BLaER1 treated with 17β-estradiol and CSF1 and Interleukin-3, amounts not matched to agents 10 nM and 100 nM (cell line): ENCODE data around the gene FAM107B.
A peak's percentile ranks its signal among the peaks of the same experiment; 100 is the strongest.

ENCODE experiments used
- H3K27ac ChIP-seq, 11 experiments: shearing (Covaris generic); formaldehyde crosslinking; 2 replicates each; pipeline ENCODE4 v1.8.1; 2022
- H3K27me3 ChIP-seq, 11 experiments: shearing (Covaris generic); formaldehyde crosslinking; 2 replicates each; pipeline ENCODE4 v1.8.1; 2022
- H3K36me3 ChIP-seq, 11 experiments: shearing (Covaris generic); formaldehyde crosslinking; 2 replicates each; pipeline ENCODE4 v1.8.1; 2022
- H3K4me1 ChIP-seq, 10 experiments: shearing (Covaris generic); formaldehyde crosslinking; 2 replicates each; pipeline ENCODE4 v1.8.1; 2022
- H3K4me2 ChIP-seq, 11 experiments: shearing (Covaris generic); formaldehyde crosslinking; 2 replicates each; pipeline ENCODE4 v1.8.1; 2022
- H3K4me3 ChIP-seq, 10 experiments: shearing (Covaris generic); formaldehyde crosslinking; 2 replicates each; pipeline ENCODE4 v1.8.1; 2022
- H3K9ac ChIP-seq, 11 experiments: shearing (Covaris generic); formaldehyde crosslinking; 2 replicates each; pipeline ENCODE4 v1.8.1; 2022
- H3K9me3 ChIP-seq, 11 experiments: shearing (Covaris generic); formaldehyde crosslinking; replicated peaks in 1 of 11; 2 replicates each; pipeline ENCODE4 v1.8.1; 2022
- H4K20me1 ChIP-seq, 11 experiments: shearing (Covaris generic); formaldehyde crosslinking; 2 replicates each; pipeline ENCODE4 v1.8.1; 2022
- Cebpa-rat ChIP-seq, 11 experiments: shearing (Covaris generic); IDR thresholded peaks; 2 replicates each; pipeline ENCODE4 v1.8.1; 2022

Gene FAM107B

GRCh38 chr10:14625765-14626525 lies 148.8 kb downstream of the FAM107B start:
- Histone ChIP-seq H3K27me3 (no peaks in the 10 kb centered on the region), H3K4me3 (no peak overlapping the region), H4K20me1 (no peaks in the 10 kb centered on the region), H3K4me2 (peak overlapping the region in 7 of 11 experiments; percentile 10 to 50 (median 23); a peak in 8 of 22 replicates), H3K9ac (0 out of 22 replicates have a peak overlapping the region, but pooled peaks of 1 of the 11 experiments have one; percentile 12), H3K9me3 (0 out of 22 replicates have a peak, but pooled peaks cover 0 to 3% (median 0%) of the 10 kb centered on the region in 11 experiments), H3K27ac (peak overlapping the region in 2 of 11 experiments; percentile 26 to 33; a peak in 3 of 22 replicates), H3K4me1 (peaks cover 25 to 49% (median 37%) of the 10 kb centered on the region in 10 experiments), H3K36me3 (no peaks in the 10 kb centered on the region)
- no peak for TF ChIP-seq Cebpa-rat (IDR thresholded peaks at IDR 0.05)

GRCh38 chr10:14625192-14625631 lies 149.5 kb downstream of the FAM107B start:
- no peaks in the 10 kb centered on the region for H3K36me3 ChIP-seq
- peaks cover 0 to 4% (median 0%) of the 10 kb centered on the region in 11 experiments; a peak in 1 of 22 replicates for H3K9me3 ChIP-seq
- peak overlapping the region in 8 of 11 experiments; percentile 10 to 50 (median 21); a peak in 10 of 22 replicates for H3K4me2 ChIP-seq
- 0 out of 22 replicates have a peak overlapping the region, but pooled peaks of 2 of the 11 experiments have one; percentile 12 to 26 for H3K27ac ChIP-seq
- H4K20me1 ChIP-seq = no peaks in the 10 kb centered on the region
- H3K4me3 ChIP-seq = no peak overlapping the region
- H3K27me3 ChIP-seq = no peaks in the 10 kb centered on the region
- peaks cover 26 to 49% (median 37%) of the 10 kb centered on the region in 10 experiments for H3K4me1 ChIP-seq
- 0 out of 22 replicates have a peak overlapping the region, but pooled peaks of 1 of the 11 experiments have one; percentile 12 for H3K9ac ChIP-seq
- no peak for TF ChIP-seq Cebpa-rat (IDR thresholded peaks at IDR 0.05)

GRCh38 chr10:14624600-14624999 lies 150.1 kb downstream of the FAM107B start:
- Histone ChIP-seq H3K4me2 (peak overlapping the region in 2 of 11 experiments; percentile 50; a peak in 2 of 22 replicates), H4K20me1 (no peaks in the 10 kb centered on the region), H3K27ac (no peak overlapping the region), H3K4me3 (no peak overlapping the region), H3K9ac (no peak overlapping the region), H3K9me3 (peaks cover 0 to 8% (median 0%) of the 10 kb centered on the region in 11 experiments; a peak in 3 of 22 replicates), H3K4me1 (peaks cover 26 to 50% (median 32%) of the 10 kb centered on the region in 10 experiments), H3K36me3 (no peaks in the 10 kb centered on the region), H3K27me3 (no peaks in the 10 kb centered on the region)
- no peak for TF ChIP-seq Cebpa-rat (IDR thresholded peaks at IDR 0.05)

- peaks cover 0 to 10% (median 0%) of the 10 kb centered on the region in 11 experiments; a peak in 6 of 22 replicates for H3K9me3 ChIP-seq
- H3K27me3 ChIP-seq = no peaks in the 10 kb centered on the region
- H3K9ac ChIP-seq = no peak overlapping the region
- no peak overlapping the region for H3K4me3 ChIP-seq
- H3K4me2 ChIP-seq = no peak overlapping the region
- no peak for TF ChIP-seq Cebpa-rat (IDR thresholded peaks at IDR 0.05)
- no peak overlapping the region for H3K27ac ChIP-seq
- H4K20me1 ChIP-seq = no peaks in the 10 kb centered on the region
- no peaks in the 10 kb centered on the region for H3K36me3 ChIP-seq
- peaks cover 28 to 56% (median 35%) of the 10 kb centered on the region in 10 experiments for H3K4me1 ChIP-seq
These were observed 150.8 kb downstream of the FAM107B start for GRCh38 chr10:14623931-14624330.

GRCh38 chr10:14621037-14621436 lies 153.7 kb downstream of the FAM107B start:
- no peak for TF ChIP-seq Cebpa-rat (IDR thresholded peaks at IDR 0.05)

GRCh38 chr10:14618674-14619073 lies 156.0 kb downstream of the FAM107B start:
- peak overlapping the region in 10 of 11 experiments; percentile 75 to 97 (median 89); a peak in 20 of 22 replicates for H3K27ac ChIP-seq
- H3K9ac ChIP-seq = peak overlapping the region in 9 of 11 experiments; percentile 68 to 81 (median 76); a peak in 13 of 22 replicates
- no peaks in the 10 kb centered on the region for H3K27me3 ChIP-seq
- no peaks in the 10 kb centered on the region for H3K36me3 ChIP-seq
- peak overlapping the region; percentile 71 to 95 (median 88) for H3K4me2 ChIP-seq
- peaks cover 70 to 91% (median 76%) of the 10 kb centered on the region in 10 experiments for H3K4me1 ChIP-seq
- no peak for TF ChIP-seq Cebpa-rat (IDR thresholded peaks at IDR 0.05)
- H3K9me3 ChIP-seq = peaks cover 0 to 12% (median 0%) of the 10 kb centered on the region in 11 experiments; a peak in 6 of 22 replicates
- H3K4me3 ChIP-seq = no peak overlapping the region
- no peaks in the 10 kb centered on the region for H4K20me1 ChIP-seq

More at GRCh38 chr10:14621037-14621436, 153.7 kb downstream of the FAM107B start:
- H3K4me2 ChIP-seq = peak overlapping the region; percentile 45 to 73 (median 64); a peak in 21 of 22 replicates
- no peaks in the 10 kb centered on the region for H4K20me1 ChIP-seq
- H3K27ac ChIP-seq = peak overlapping the region in 9 of 11 experiments; percentile 8 to 73 (median 42); a peak in 16 of 22 replicates
- no peaks in the 10 kb centered on the region for H3K36me3 ChIP-seq
- no peak overlapping the region for H3K4me3 ChIP-seq
- peaks cover 56 to 85% (median 62%) of the 10 kb centered on the region in 10 experiments for H3K4me1 ChIP-seq
- H3K9ac ChIP-seq = peak overlapping the region in 7 of 11 experiments; percentile 9 to 52 (median 32); a peak in 8 of 22 replicates
- H3K27me3 ChIP-seq = no peaks in the 10 kb centered on the region
- H3K9me3 ChIP-seq = peaks cover 0 to 12% (median 0%) of the 10 kb centered on the region in 11 experiments; a peak in 6 of 22 replicates

- Histone ChIP-seq H3K4me1 (peaks cover 77 to 94% (median 84%) of the 10 kb centered on the region in 10 experiments), H3K4me3 (peak overlapping the region in 5 of 10 experiments; percentile 36 to 56 (median 45); a peak in 3 of 20 replicates), H3K9ac (peak overlapping the region in 10 of 11 experiments; percentile 53 to 81 (median 76); a peak in 21 of 22 replicates), H3K27ac (peak overlapping the region; percentile 36 to 97 (median 89); a peak in 21 of 22 replicates), H3K4me2 (peak overlapping the region; percentile 71 to 95 (median 88)), H4K20me1 (no peaks in the 10 kb centered on the region), H3K27me3 (no peaks in the 10 kb centered on the region), H3K36me3 (no peaks in the 10 kb centered on the region), H3K9me3 (peaks cover 0 to 12% (median 0%) of the 10 kb centered on the region in 11 experiments; a peak in 6 of 22 replicates)
- peak in 7 of 11 experiments; percentile 45 to 86 (median 62); a peak in 10 of 22 replicates for TF ChIP-seq Cebpa-rat (IDR thresholded peaks at IDR 0.05)
These were observed 156.8 kb downstream of the FAM107B start for GRCh38 chr10:14617852-14618251.

GRCh38 chr10:14616955-14617730 lies 157.6 kb downstream of the FAM107B start:
- Histone ChIP-seq H3K9me3 (peaks cover 0 to 12% (median 0%) of the 10 kb centered on the region in 11 experiments; a peak in 6 of 22 replicates), H3K4me3 (peak overlapping the region in 8 of 10 experiments; percentile 20 to 56 (median 44); a peak in 14 of 20 replicates), H3K4me2 (peak overlapping the region; percentile 71 to 95 (median 88)), H4K20me1 (no peaks in the 10 kb centered on the region), H3K27me3 (no peaks in the 10 kb centered on the region), H3K36me3 (no peaks in the 10 kb centered on the region), H3K4me1 (peaks cover 80 to 94% (median 84%) of the 10 kb centered on the region in 10 experiments), H3K27ac (peak overlapping the region; percentile 36 to 97 (median 89); a peak in 21 of 22 replicates), H3K9ac (peak overlapping the region; percentile 14 to 81 (median 75); a peak in 21 of 22 replicates)
- no peak for TF ChIP-seq Cebpa-rat (IDR thresholded peaks at IDR 0.05)
